Calu3 (cell line): ENCODE measurements around the gene PREX1. TPM values are rescaled to one million over a fixed set of nuclear protein-coding genes. Genes with fewer than 3 reads are reported as not detected.

Experiments
- BruUV-seq: library from RNA; stranded (reverse); fragments of 400-500 nt; replicated peaks from 2 replicates; lab custom pipeline; 2021; lab: Mats Ljungman, UMichigan
- CTCF ChIA-PET: fragments of 300-600 bp; sonication (Branson Sonifier 250); formaldehyde crosslinking; loops from one replicate; lab custom pipeline; 2022; ENCODE audit warnings: antibody characterized with exemption; lab: Charles Lee
- DNase-seq: peaks from one replicate; pipeline ENCODE4 v3.0.0; 2022
- H3K27ac Mint-ChIP-seq: one replicate; pipeline ENCODE4 v1.8.0; 2022; ENCODE audit warnings: mixed read lengths; ENCODE audit not compliant: unreplicated experiment
- H3K27me3 Mint-ChIP-seq: one replicate; pipeline ENCODE4 v1.8.0; 2022; ENCODE audit warnings: mixed read lengths; ENCODE audit not compliant: unreplicated experiment
- H3K36me3 Mint-ChIP-seq: one replicate; pipeline ENCODE4 v1.8.0; 2022; ENCODE audit warnings: mild to moderate bottlenecking, moderate library complexity, mixed read lengths; ENCODE audit not compliant: insufficient read depth, unreplicated experiment
- H3K4me1 Mint-ChIP-seq: one replicate; pipeline ENCODE4 v1.8.0; 2022; ENCODE audit warnings: mild to moderate bottlenecking, low read depth, mixed read lengths; ENCODE audit not compliant: unreplicated experiment
- H3K4me3 Mint-ChIP-seq: one replicate; pipeline ENCODE4 v1.8.0; 2022; ENCODE audit warnings: mild to moderate bottlenecking, low read depth, moderate library complexity, mixed read lengths; ENCODE audit not compliant: unreplicated experiment
- H3K9me3 Mint-ChIP-seq: one replicate; pipeline ENCODE4 v1.8.0; 2022; ENCODE audit warnings: low read depth, mixed read lengths; ENCODE audit not compliant: unreplicated experiment
- CTCF ChIP-seq: fragments of 200-600 bp; IDR thresholded peaks from one replicate; pipeline ENCODE4 v1.8.0; 2022; ENCODE audit warnings: antibody characterized with exemption; ENCODE audit not compliant: unreplicated experiment
- intact Hi-C: fragments of 100-400 bp; cut with micrococcal nuclease; formaldehyde crosslinking; loops from one replicate; pipeline ENCODE4 v1.10.0; 2022; ENCODE audit not compliant: unreplicated experiment
- total RNA-seq: library from RNA; stranded (reverse); gene quantifications from 2 replicates; pipeline ENCODE4 v1.2.3, GENCODE V29; 2022

The PREX1 gene
- total RNA-seq, 1 experiment from 2014 or later, result 0.31 TPM

GRCh38 chr20:48662711-48663110, 165.1 kb downstream of the PREX1 start:
- no peak overlapping the region for H3K27ac Mint-ChIP-seq
- H3K9me3 Mint-ChIP-seq, result no peaks in the 10 kb centered on the region
- intact Hi-C loops, result no loop called here
- H3K27me3 Mint-ChIP-seq, result peaks cover 28% of the 10 kb centered on the region
- DNase-seq, result no peak
- TF ChIP-seq CTCF, result no peak
- BruUV-seq, result no TSS peak
- no peak overlapping the region for H3K4me3 Mint-ChIP-seq
- CTCF ChIA-PET, result no interaction called here
- peaks cover 9% of the 10 kb centered on the region for H3K36me3 Mint-ChIP-seq
- peaks cover 6% of the 10 kb centered on the region for H3K4me1 Mint-ChIP-seq

GRCh38 chr20:48661575-48662455, 166.0 kb downstream of the PREX1 start:
- no TSS peak for BruUV-seq
- TF ChIP-seq CTCF, result no peak
- H3K4me3 Mint-ChIP-seq, result no peak overlapping the region
- H3K36me3 Mint-ChIP-seq, result peaks cover 9% of the 10 kb centered on the region
- peaks cover 11% of the 10 kb centered on the region for H3K4me1 Mint-ChIP-seq
- no peaks in the 10 kb centered on the region for H3K9me3 Mint-ChIP-seq
- intact Hi-C loops, result no loop called here
- no peak for DNase-seq
- no peak overlapping the region for H3K27ac Mint-ChIP-seq
- CTCF ChIA-PET, result no interaction called here
- H3K27me3 Mint-ChIP-seq, result peaks cover 37% of the 10 kb centered on the region

GRCh38 chr20:48660788-48661187, 167.0 kb downstream of the PREX1 start:
- CTCF ChIA-PET, result no interaction called here
- Mint-ChIP-seq H3K9me3 (no peaks in the 10 kb centered on the region), H3K4me3 (no peak overlapping the region), H3K27me3 (peaks cover 48% of the 10 kb centered on the region), H3K36me3 (peaks cover 9% of the 10 kb centered on the region), H3K27ac (no peak overlapping the region), H3K4me1 (peaks cover 11% of the 10 kb centered on the region)
- TF ChIP-seq CTCF, result no peak
- no TSS peak for BruUV-seq
- intact Hi-C loops, result no loop called here
- DNase-seq, result no peak

- no peak for TF ChIP-seq CTCF
- Mint-ChIP-seq H3K4me3 (no peak overlapping the region), H3K36me3 (peaks cover 9% of the 10 kb centered on the region), H3K9me3 (no peaks in the 10 kb centered on the region), H3K4me1 (peaks cover 11% of the 10 kb centered on the region), H3K27me3 (peaks cover 57% of the 10 kb centered on the region), H3K27ac (no peak overlapping the region)
- DNase-seq, result no peak
- intact Hi-C loops, result no loop called here
- no TSS peak for BruUV-seq
- CTCF ChIA-PET, result no interaction called here
Measured at GRCh38 chr20:48659858-48660257, 167.9 kb downstream of the PREX1 start.
